Mesenchymal stem cell (in vitro differentiated cells and primary cell): ENCODE data around the gene CCNJL.

Experiments used
- DNase-seq: peaks from one replicate; pipeline ENCODE4 v3.0.0-alpha.2; 2013
- H2AFZ ChIP-seq: one replicate; pipeline ENCODE4 v1.6.1; 2013; ENCODE audit warnings: low read depth, mild to moderate bottlenecking, control low read depth, inconsistent platforms, low read length, moderate library complexity
- H2AK5ac ChIP-seq: 2 replicates; pipeline ENCODE4 v1.6.1; 2013; ENCODE audit warnings: low read length, moderate library complexity, mild to moderate bottlenecking, inconsistent platforms; ENCODE audit not compliant: severe bottlenecking
- H2BK120ac ChIP-seq: one replicate; pipeline ENCODE4 v1.6.1; 2013; ENCODE audit warnings: low read depth, mild to moderate bottlenecking, inconsistent platforms, low read length, moderate library complexity
- H2BK12ac ChIP-seq, 2 experiments: one replicate each; pipeline ENCODE4 v1.6.1; 2013; ENCODE audit warnings: inconsistent platforms in 2 of 2, low read length in 2 of 2, mild to moderate bottlenecking in 2 of 2, moderate library complexity in 2 of 2, control low read depth in 1 of 2
- H2BK15ac ChIP-seq: one replicate; pipeline ENCODE4 v1.6.1; 2013; ENCODE audit warnings: mild to moderate bottlenecking, low read depth, inconsistent platforms; ENCODE audit not compliant: poor library complexity, severe bottlenecking
- H2BK5ac ChIP-seq: 2 replicates; pipeline ENCODE4 v1.6.1; 2013; ENCODE audit warnings: low read depth, mild to moderate bottlenecking, low read length, control low read depth, inconsistent platforms; ENCODE audit not compliant: poor library complexity, severe bottlenecking
- H3K14ac ChIP-seq, 2 experiments: one replicate each; pipeline ENCODE4 v1.6.1; 2013; ENCODE audit warnings: inconsistent platforms in 2 of 2, low read length in 2 of 2, control low read depth in 1 of 2, mild to moderate bottlenecking in 1 of 2, moderate library complexity in 1 of 2
- H3K18ac ChIP-seq, 2 experiments: one replicate each; pipeline ENCODE4 v1.6.1; 2013; ENCODE audit warnings: inconsistent platforms in 2 of 2, low read length in 2 of 2, control low read depth in 1 of 2, low read depth in 1 of 2, mild to moderate bottlenecking in 1 of 2
- H3K23ac ChIP-seq, 2 experiments: one replicate each; pipeline ENCODE4 v1.6.1; 2013; ENCODE audit warnings: inconsistent platforms in 2 of 2, low read length in 2 of 2, mild to moderate bottlenecking in 2 of 2, moderate library complexity in 2 of 2, control low read depth in 1 of 2
- H3K27ac ChIP-seq: 2 replicates; pipeline ENCODE4 v1.5.1; 2013; ENCODE audit warnings: mild to moderate bottlenecking, moderate library complexity, low read length, control low read depth, inconsistent platforms; ENCODE audit not compliant: poor library complexity, severe bottlenecking
- H3K27me3 ChIP-seq, 2 experiments: 2 replicates each; pipeline versions ENCODE4 v1.6.1 to v1.7.0; 2013; ENCODE audit warnings: low read length in 2 of 2, mild to moderate bottlenecking in 2 of 2, moderate library complexity in 2 of 2, control low read depth in 1 of 2, inconsistent platforms in 1 of 2; ENCODE audit not compliant: control insufficient read depth in 1 of 2, insufficient read depth in 1 of 2
- H3K36me3 ChIP-seq, 2 experiments: 2 replicates each; pipeline versions ENCODE4 v1.6.1 to v1.7.0; 2013; ENCODE audit warnings: low read length in 2 of 2, control low read depth in 1 of 2, inconsistent platforms in 1 of 2, low read depth in 1 of 2, mild to moderate bottlenecking in 1 of 2; ENCODE audit not compliant: insufficient read depth in 2 of 2, control insufficient read depth in 1 of 2
- H3K4ac ChIP-seq, 2 experiments: one replicate each; pipeline ENCODE4 v1.6.1; 2013; ENCODE audit warnings: inconsistent platforms in 2 of 2, low read length in 2 of 2, mild to moderate bottlenecking in 2 of 2, moderate library complexity in 2 of 2, control low read depth in 1 of 2, low read depth in 1 of 2
- H3K4me1 ChIP-seq: 2 replicates; pipeline ENCODE4 v1.6.1; 2013; ENCODE audit warnings: low read depth, low read length, control low read depth; ENCODE audit not compliant: control insufficient read depth, insufficient read depth
- H3K4me2 ChIP-seq: 2 replicates; pipeline ENCODE4 v1.6.1; 2013; ENCODE audit warnings: low read length, mild to moderate bottlenecking, inconsistent platforms; ENCODE audit not compliant: poor library complexity, severe bottlenecking
- H3K4me3 ChIP-seq, 2 experiments: 2 replicates each; pipeline versions ENCODE4 v1.5.1 to v1.7.0; 2013; ENCODE audit warnings: low read length in 2 of 2, mild to moderate bottlenecking in 2 of 2, control low read depth in 1 of 2, low read depth in 1 of 2; ENCODE audit not compliant: insufficient read depth in 1 of 2
- H3K79me1 ChIP-seq: replicated peaks from 2 replicates; pipeline ENCODE4 v1.6.1; 2013; ENCODE audit warnings: mild to moderate bottlenecking, control low read depth, low read length, inconsistent platforms; ENCODE audit not compliant: poor library complexity, severe bottlenecking
- H3K9ac ChIP-seq: 2 replicates; pipeline ENCODE4 v1.7.0; 2013; ENCODE audit warnings: mild to moderate bottlenecking, low read length, moderate library complexity
- H3K9me3 ChIP-seq: 2 replicates; pipeline ENCODE4 v1.7.0; 2013; ENCODE audit warnings: mild to moderate bottlenecking, low read length; ENCODE audit not compliant: control insufficient read depth
- H4K8ac ChIP-seq: one replicate; pipeline ENCODE4 v1.6.1; 2013; ENCODE audit warnings: inconsistent platforms, mild to moderate bottlenecking, low read length, moderate library complexity
- H4K91ac ChIP-seq: one replicate; pipeline ENCODE4 v1.6.1; 2013; ENCODE audit warnings: mild to moderate bottlenecking, low read length, inconsistent platforms
- WGBS: methylation state at CpG from one replicate; pipeline ENCODE4 v1.1.7; 2013; ENCODE audit warnings: mixed read lengths; 5-methylcytosine and 5-hydroxymethylcytosine counted together

CCNJL gene

DNA sequence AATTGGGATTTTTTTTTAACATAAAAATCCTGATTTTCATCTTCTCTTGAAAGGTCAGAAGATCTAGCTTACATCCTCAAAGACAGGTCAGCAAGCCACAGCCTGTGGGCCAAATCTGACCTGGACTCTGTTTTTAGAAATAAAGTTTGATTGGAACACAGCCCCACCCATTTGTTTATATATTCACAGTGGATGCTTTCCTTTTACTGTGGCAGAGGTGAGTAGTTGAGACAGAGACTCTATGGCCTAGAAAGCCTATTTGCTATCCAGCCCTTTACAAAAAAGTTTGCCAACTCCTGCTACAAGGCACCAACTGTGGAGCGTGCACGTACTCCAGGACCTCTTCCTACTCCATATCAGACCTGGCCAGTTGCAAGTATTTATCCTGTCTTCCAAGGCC lies 13.4 kb upstream of the CCNJL start:
- no peak overlapping the region for H3K14ac ChIP-seq
- no peak overlapping the region for H3K4me3 ChIP-seq
- H2AFZ ChIP-seq, result no peak overlapping the region
- H3K27ac ChIP-seq, result no peak overlapping the region
- H3K4me1 ChIP-seq, result no peaks in the 10 kb centered on the region
- no peak overlapping the region for H2AK5ac ChIP-seq
- H2BK12ac ChIP-seq, result no peak overlapping the region
- H2BK15ac ChIP-seq, result no peak overlapping the region
- H2BK120ac ChIP-seq, result no peak overlapping the region
- no peak overlapping the region for H3K9ac ChIP-seq
- DNase-seq, result no peak
- no peaks in the 10 kb centered on the region for H3K9me3 ChIP-seq
- no peak overlapping the region for H2BK5ac ChIP-seq
- 100% methylated on average over 2 of the region's 2 CpGs for WGBS
- H3K27me3 ChIP-seq, result peaks cover 0 to 15% of the 10 kb centered on the region in 2 experiments
- no peak overlapping the region for H4K8ac ChIP-seq
- no peak overlapping the region for H3K4me2 ChIP-seq
- no peak overlapping the region for H3K4ac ChIP-seq
- no peak overlapping the region for H3K23ac ChIP-seq
- no peaks in the 10 kb centered on the region for H3K36me3 ChIP-seq
- no peak overlapping the region for H4K91ac ChIP-seq
- no peak overlapping the region for H3K18ac ChIP-seq
- no peaks in the 10 kb centered on the region for H3K79me1 ChIP-seq

GRCh38 chr5:160324886-160325285 lies 12.5 kb upstream of the CCNJL start:
- Histone ChIP-seq H3K4ac (no peak overlapping the region), H2AFZ (no peak overlapping the region), H4K8ac (no peak overlapping the region), H3K9ac (no peak overlapping the region), H3K27ac (no peak overlapping the region), H2AK5ac (no peak overlapping the region), H3K14ac (no peak overlapping the region), H3K9me3 (no peaks in the 10 kb centered on the region), H3K4me2 (no peak overlapping the region), H3K27me3 (peaks cover 0 to 12% of the 10 kb centered on the region in 2 experiments), H3K36me3 (no peaks in the 10 kb centered on the region), H2BK120ac (no peak overlapping the region), H3K79me1 (no peaks in the 10 kb centered on the region), H3K23ac (no peak overlapping the region), H3K4me1 (no peaks in the 10 kb centered on the region), H2BK12ac (no peak overlapping the region), H2BK5ac (no peak overlapping the region), H3K18ac (no peak overlapping the region), H4K91ac (no peak overlapping the region), H3K4me3 (no peak overlapping the region), H2BK15ac (no peak overlapping the region)
- DNase-seq, result no peak
- WGBS, result 83% methylated on average over 2 of the region's 2 CpGs

DNA sequence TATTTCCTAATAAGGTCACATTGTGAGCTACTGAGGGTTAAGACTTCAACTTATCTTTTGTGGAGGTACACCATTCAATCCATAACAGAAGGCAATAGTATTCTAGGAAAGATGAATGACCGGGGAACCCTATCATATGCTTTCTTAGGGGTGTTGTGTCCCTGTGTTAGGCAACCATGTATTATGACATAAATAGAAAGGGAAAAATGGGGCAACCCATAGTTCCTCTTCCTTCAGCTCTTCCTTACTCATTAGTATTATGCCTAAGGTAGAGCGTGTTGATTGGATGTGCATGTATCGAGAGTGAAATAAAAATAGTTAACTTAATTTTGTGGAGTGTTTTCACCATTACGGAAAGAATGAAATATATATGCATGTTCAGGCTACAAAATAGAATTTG lies 6.0 kb upstream of the CCNJL start:
- no peaks in the 10 kb centered on the region for H3K79me1 ChIP-seq
- no peak overlapping the region for H3K9ac ChIP-seq
- peaks cover 0 to 30% of the 10 kb centered on the region in 2 experiments for H3K27me3 ChIP-seq
- no peak for DNase-seq
- H3K4me1 ChIP-seq, result peaks cover 4% of the 10 kb centered on the region
- H2BK15ac ChIP-seq, result no peak overlapping the region
- no peak overlapping the region for H3K4me3 ChIP-seq
- no peak overlapping the region for H4K91ac ChIP-seq
- no peak overlapping the region for H4K8ac ChIP-seq
- no peak overlapping the region for H3K23ac ChIP-seq
- H2AK5ac ChIP-seq, result no peak overlapping the region
- H2BK5ac ChIP-seq, result no peak overlapping the region
- H3K18ac ChIP-seq, result no peak overlapping the region
- H2BK12ac ChIP-seq, result no peak overlapping the region
- H3K36me3 ChIP-seq, result no peaks in the 10 kb centered on the region
- no peak overlapping the region for H3K4ac ChIP-seq
- no peaks in the 10 kb centered on the region for H3K9me3 ChIP-seq
- H2BK120ac ChIP-seq, result no peak overlapping the region
- no peak overlapping the region for H3K4me2 ChIP-seq
- H3K14ac ChIP-seq, result no peak overlapping the region
- H2AFZ ChIP-seq, result no peak overlapping the region
- no peak overlapping the region for H3K27ac ChIP-seq
- 98% methylated on average over 3 of the region's 4 CpGs for WGBS

DNA sequence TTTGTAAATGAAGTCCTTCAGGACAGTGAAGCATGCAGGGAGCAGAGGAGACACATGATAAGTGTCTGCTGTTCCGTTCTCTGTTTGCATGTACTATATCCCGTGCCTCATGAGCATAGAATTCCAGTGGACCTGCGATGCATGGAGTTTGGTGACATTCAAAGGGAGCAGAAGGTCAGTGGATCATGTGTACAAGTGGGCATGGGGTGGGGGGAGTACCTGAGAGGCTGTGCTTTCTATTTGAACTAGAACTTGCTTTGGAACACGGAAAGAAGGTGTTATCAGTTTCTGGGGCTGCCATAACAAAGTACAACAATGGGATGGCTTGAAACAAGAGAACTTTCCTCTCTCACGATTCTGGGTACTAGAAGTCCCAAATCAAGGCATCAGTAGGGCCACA lies 5.1 kb upstream of the CCNJL start:
- no peaks in the 10 kb centered on the region for H3K79me1 ChIP-seq
- WGBS, result 85% methylated on average over 5 of the region's 5 CpGs

More for the DNA sequence above, 5.1 kb upstream of the CCNJL start:
- Histone ChIP-seq H3K4me2 (no peak overlapping the region), H2AFZ (no peak overlapping the region), H4K91ac (no peak overlapping the region), H2BK120ac (no peak overlapping the region), H3K4me3 (no peak overlapping the region), H3K9me3 (no peaks in the 10 kb centered on the region), H3K9ac (no peak overlapping the region), H2BK15ac (no peak overlapping the region), H3K36me3 (no peaks in the 10 kb centered on the region), H3K18ac (no peak overlapping the region), H2AK5ac (no peak overlapping the region), H2BK5ac (no peak overlapping the region), H3K4ac (peak overlapping the region in 1 of 2 experiments; percentile 9), H3K4me1 (peaks cover 4% of the 10 kb centered on the region), H3K27ac (no peak overlapping the region), H3K27me3 (peaks cover 0 to 40% of the 10 kb centered on the region in 2 experiments), H3K23ac (no peak overlapping the region), H3K14ac (no peak overlapping the region), H2BK12ac (no peak overlapping the region), H4K8ac (no peak overlapping the region)
- no peak for DNase-seq
